Endothelial cell of umbilical vein (primary cell): Measurements from ENCODE around the gene PAQR7. TPM values are rescaled to one million over a fixed set of nuclear protein-coding genes. Genes with fewer than 3 reads are reported as not detected.

Source experiments
- BruUV-seq: library from RNA; stranded (reverse); fragments of 400-500 nt; replicated peaks from 2 replicates; lab custom pipeline; 2021; lab: Mats Ljungman, UMichigan
- CTCF ChIA-PET: fragments of 300-600, 350-600 bp; sonication (Branson Sonifier 250); formaldehyde crosslinking; loops from one replicate; lab custom pipeline; 2021; ENCODE audit warnings: antibody characterized with exemption, inconsistent platforms; lab: Charles Lee
- POLR2A ChIA-PET: fragments of 300-600, 350-600 bp; sonication (Branson Sonifier 250); formaldehyde crosslinking; loops from one replicate; lab custom pipeline; 2021; ENCODE audit warnings: antibody characterized with exemption, inconsistent platforms; lab: Charles Lee
- DNase-seq: peaks from one replicate; pipeline ENCODE4 v3.0.0-alpha.2; 2011; ENCODE audit warnings: low read depth, low spot score
- FAIRE-seq: peaks from 2 replicates; lab custom pipeline; 2011; peaks lifted over from hg19 to GRCh38; lab: Jason Lieb, UNC
- H2AFZ ChIP-seq: 2 replicates; pipeline ENCODE4 v1.6.0; 2012; ENCODE audit warnings: low read depth, low read length, control low read depth, inconsistent platforms
- H3K27ac ChIP-seq: 2 replicates; pipeline ENCODE4 v1.5.1; 2011; ENCODE audit warnings: low read depth, mild to moderate bottlenecking, control low read depth, low read length, moderate library complexity; ENCODE audit not compliant: insufficient read depth
- H3K27me3 ChIP-seq, 2 experiments: 2 replicates each; pipeline versions ENCODE4 v1.6.0 to v1.6.1; 2011; ENCODE audit warnings: low read length in 2 of 2, mixed read lengths in 1 of 2; ENCODE audit not compliant: control insufficient read depth in 2 of 2, insufficient read depth in 2 of 2
- H3K36me3 ChIP-seq, 2 experiments: 2 replicates in 1 of 2; 3 replicates in 1 of 2; pipeline ENCODE4 v1.5.1; 2011; ENCODE audit warnings: low read length in 2 of 2, mild to moderate bottlenecking in 1 of 2, moderate library complexity in 1 of 2; ENCODE audit not compliant: control insufficient read depth in 2 of 2, insufficient read depth in 2 of 2; ENCODE audit errors: extremely low read depth in 1 of 2
- H3K4me1 ChIP-seq: 3 replicates; pipeline ENCODE4 v1.5.1; 2011; ENCODE audit warnings: mild to moderate bottlenecking, low read length; ENCODE audit not compliant: control insufficient read depth, insufficient read depth; ENCODE audit errors: extremely low read depth
- H3K4me2 ChIP-seq: 2 replicates; pipeline ENCODE4 v1.6.1; 2011; ENCODE audit warnings: low read length, control low read depth, mixed read lengths; ENCODE audit not compliant: insufficient read depth
- H3K4me3 ChIP-seq, 3 experiments: fragments of 200-600 bp in 1 of 3; sonication (generic), shearing (Covaris generic) in 1 of 3; replicated peaks in 1 of 3; 2 replicates each; pipeline ENCODE4 v1.5.1; 2011 to 2016; ENCODE audit warnings: control low read depth in 3 of 3, low read length in 3 of 3, mild to moderate bottlenecking in 2 of 3, inconsistent platforms in 1 of 3, low read depth in 1 of 3, moderate library complexity in 1 of 3; ENCODE audit not compliant: insufficient read depth in 1 of 3
- H3K79me2 ChIP-seq: 2 replicates; pipeline ENCODE4 v1.6.0; 2012; ENCODE audit warnings: low read length, inconsistent platforms; ENCODE audit not compliant: control insufficient read depth, insufficient read depth
- H3K9ac ChIP-seq: replicated peaks from 2 replicates; pipeline ENCODE3; 2011; ENCODE audit warnings: low read length, control low read depth; ENCODE audit not compliant: insufficient read depth; ENCODE audit errors: extremely low read depth
- H3K9me1 ChIP-seq: replicated peaks from 3 replicates; pipeline ENCODE4 v1.6.0; 2011; ENCODE audit warnings: mild to moderate bottlenecking, low read length; ENCODE audit not compliant: control insufficient read depth, insufficient read depth; ENCODE audit errors: extremely low read depth
- H3K9me3 ChIP-seq: replicated peaks from 2 replicates; pipeline ENCODE4 v1.5.1; 2012; ENCODE audit warnings: low read length, inconsistent platforms; ENCODE audit not compliant: control insufficient read depth, insufficient read depth
- H4K20me1 ChIP-seq: replicated peaks from 2 replicates; pipeline ENCODE3; 2011; ENCODE audit warnings: mild to moderate bottlenecking, low read length; ENCODE audit not compliant: control insufficient read depth, insufficient read depth; ENCODE audit errors: extremely low read depth
- EZH2 ChIP-seq: IDR thresholded peaks from 2 replicates; pipeline ENCODE4 v1.6.1; 2012; ENCODE audit warnings: borderline replicate concordance, low read depth, mild to moderate bottlenecking, moderate library complexity, low read length, inconsistent platforms; ENCODE audit not compliant: severe bottlenecking
- FOS ChIP-seq: IDR thresholded peaks from 2 replicates; pipeline ENCODE4 v1.6.1; 2011; ENCODE audit warnings: mild to moderate bottlenecking, low read length, moderate library complexity, borderline replicate concordance; ENCODE audit not compliant: insufficient read depth
- GATA2 ChIP-seq: IDR thresholded peaks from 2 replicates; pipeline ENCODE4 v1.7.0; 2011; ENCODE audit warnings: low read depth, mild to moderate bottlenecking, moderate library complexity, mixed read lengths, low read length; ENCODE audit not compliant: insufficient read length, insufficient read depth
- JUN ChIP-seq: IDR thresholded peaks from 2 replicates; pipeline ENCODE4 v1.6.1; 2011; ENCODE audit warnings: borderline replicate concordance, low read depth; ENCODE audit not compliant: insufficient read length, insufficient read depth
- MAX ChIP-seq: IDR thresholded peaks from 2 replicates; pipeline ENCODE4 v1.6.1; 2011; ENCODE audit not compliant: insufficient read depth, insufficient read length
- MYC ChIP-seq: IDR thresholded peaks from one replicate; pipeline ENCODE4 v1.6.1; 2011; ENCODE audit warnings: mild to moderate bottlenecking, low read depth, low read length
- POLR2A ChIP-seq: IDR thresholded peaks from 2 replicates; pipeline ENCODE4 v1.6.1; 2012; ENCODE audit warnings: low read depth, mild to moderate bottlenecking, control low read depth, low read length
- POLR2AphosphoS5 ChIP-seq: IDR thresholded peaks from 2 replicates; pipeline ENCODE4 v1.6.1; 2012; ENCODE audit warnings: low read depth, mild to moderate bottlenecking, control low read depth, low read length, moderate library complexity; ENCODE audit not compliant: insufficient read depth
- dilution Hi-C: fragments of 300-500 bp; cut with MboI; formaldehyde crosslinking; loops from one replicate; pipeline ENCODE4 v1.15.0; 2019; ENCODE audit warnings: low sequenced_read_pairs; ENCODE audit not compliant: extremely low pct_ligation_motif_present
- intact Hi-C: fragments of 100-400 bp; cut with micrococcal nuclease; formaldehyde crosslinking; loops from one replicate; pipeline ENCODE4 v1.10.0; 2022
- polyA plus RNA-seq, 4 experiments: library from polyadenylated mRNA; depleted of rRNA in 3 of 4; stranded (reverse) in 3 of 4; unstranded in 1 of 4; fragments of >200 nt; gene quantifications; 2 replicates each; pipeline versions ENCODE4 v1.2.1 to v1.2.3, GENCODE V29; 2011 to 2012; ENCODE audit warnings: missing spikeins in 1 of 4
- total RNA-seq: library from RNA; stranded (reverse); gene quantifications from 2 replicates; pipeline ENCODE4 v1.2.3, GENCODE V29; 2021
- TF ChIP-seq, protein P1 (sequence below), 2 donors: IDR thresholded peaks; 1 replicate in 1 of 2; 2 replicates in 1 of 2; pipeline ENCODE4 v1.5.1; 2011; ENCODE audit warnings: low read length in 2 of 2, mild to moderate bottlenecking in 2 of 2, moderate library complexity in 2 of 2, control low read depth in 1 of 2, inconsistent platforms in 1 of 2, low read depth in 1 of 2; ENCODE audit not compliant: insufficient read depth in 1 of 2; ENCODE audit errors: extremely low read depth in 1 of 2

Gene PAQR7
- total and polyA plus RNA-seq, 2 donors (not counting 3 experiments of a cell fraction or from before 2014, with no cell fraction given): 8.4 to 10.8 TPM

DNA sequence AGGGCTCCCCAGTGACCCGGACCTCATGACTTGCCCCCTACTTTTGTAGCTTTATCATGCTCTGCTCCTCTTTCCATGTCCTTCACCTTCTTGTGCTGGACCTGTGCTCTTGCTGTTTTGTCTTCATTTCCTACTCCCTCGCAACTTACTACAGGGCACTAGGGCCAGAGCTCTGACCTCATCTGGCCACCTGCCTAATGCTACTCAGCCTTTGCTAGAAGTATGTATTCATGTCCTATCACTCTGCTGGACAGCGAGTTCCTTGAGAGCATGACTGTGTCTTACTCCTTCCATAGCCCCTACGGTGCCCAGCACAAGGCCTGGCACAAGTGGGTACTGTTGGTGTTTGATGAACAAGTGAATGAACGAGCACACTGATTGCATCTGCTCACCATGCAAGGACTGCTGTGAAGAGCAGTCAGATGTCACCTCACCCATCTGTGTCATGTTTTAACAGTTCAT, 53.8 kb downstream of the PAQR7 start:
- intact Hi-C loops (no loop called here), dilution Hi-C loops (no loop called here)
- no peak overlapping the region for H3K9ac ChIP-seq
- no peak overlapping the region for H3K4me2 ChIP-seq
- H3K36me3 ChIP-seq: peaks cover 0 to 8% of the 10 kb centered on the region in 2 experiments
- no peak for DNase-seq
- POLR2A ChIA-PET: interaction anchor here (0.7 kb wide), 1 partner anchor 505 kb away, joined by 3 read pairs; no protein-coding TSS in a partner anchor
- no peaks in the 10 kb centered on the region for H4K20me1 ChIP-seq
- H3K9me1 ChIP-seq: no peaks in the 10 kb centered on the region
- H3K79me2 ChIP-seq: peaks cover 9% of the 10 kb centered on the region
- peaks cover 14% of the 10 kb centered on the region for H3K4me1 ChIP-seq
- no peak overlapping the region for H2AFZ ChIP-seq
- no peak overlapping the region for H3K4me3 ChIP-seq
- CTCF ChIA-PET: no interaction called here
- H3K27me3 ChIP-seq: no peaks in the 10 kb centered on the region
- TF ChIP-seq, protein P1, sequence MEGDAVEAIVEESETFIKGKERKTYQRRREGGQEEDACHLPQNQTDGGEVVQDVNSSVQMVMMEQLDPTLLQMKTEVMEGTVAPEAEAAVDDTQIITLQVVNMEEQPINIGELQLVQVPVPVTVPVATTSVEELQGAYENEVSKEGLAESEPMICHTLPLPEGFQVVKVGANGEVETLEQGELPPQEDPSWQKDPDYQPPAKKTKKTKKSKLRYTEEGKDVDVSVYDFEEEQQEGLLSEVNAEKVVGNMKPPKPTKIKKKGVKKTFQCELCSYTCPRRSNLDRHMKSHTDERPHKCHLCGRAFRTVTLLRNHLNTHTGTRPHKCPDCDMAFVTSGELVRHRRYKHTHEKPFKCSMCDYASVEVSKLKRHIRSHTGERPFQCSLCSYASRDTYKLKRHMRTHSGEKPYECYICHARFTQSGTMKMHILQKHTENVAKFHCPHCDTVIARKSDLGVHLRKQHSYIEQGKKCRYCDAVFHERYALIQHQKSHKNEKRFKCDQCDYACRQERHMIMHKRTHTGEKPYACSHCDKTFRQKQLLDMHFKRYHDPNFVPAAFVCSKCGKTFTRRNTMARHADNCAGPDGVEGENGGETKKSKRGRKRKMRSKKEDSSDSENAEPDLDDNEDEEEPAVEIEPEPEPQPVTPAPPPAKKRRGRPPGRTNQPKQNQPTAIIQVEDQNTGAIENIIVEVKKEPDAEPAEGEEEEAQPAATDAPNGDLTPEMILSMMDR (IDR thresholded peaks at IDR 0.05; ENCODE audit: extremely low read depth in 1 of 2, insufficient read depth in 1 of 2, low read depth in 1 of 2, low read length in 2 of 2): no peak
- no peak for TF ChIP-seq POLR2A
- FAIRE-seq: no peak
- BruUV-seq: no TSS peak
- H3K27ac ChIP-seq: no peak overlapping the region
- no peaks in the 10 kb centered on the region for H3K9me3 ChIP-seq

DNA sequence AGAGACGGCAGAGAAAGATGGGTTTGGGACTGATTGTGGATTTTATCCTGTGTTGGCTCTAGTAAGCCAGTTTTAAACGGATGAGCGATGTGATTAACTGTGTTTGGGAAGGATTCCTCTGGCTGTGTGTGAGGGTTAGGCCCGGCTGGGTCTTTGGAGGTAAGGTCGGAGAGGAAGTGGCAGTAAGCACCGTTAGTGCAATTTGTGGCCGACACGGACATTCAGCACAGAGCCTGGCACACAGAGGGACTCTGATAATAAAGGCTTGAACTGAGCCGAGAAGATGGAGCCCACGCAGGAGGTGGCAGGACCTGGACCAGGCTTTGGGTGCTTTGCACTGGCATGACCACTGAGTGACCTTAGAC, 54.4 kb downstream of the PAQR7 start:
- ChIA-PET POLR2A (no interaction called here), CTCF (no interaction called here)
- FAIRE-seq: no peak

More for the DNA sequence above, 54.4 kb downstream of the PAQR7 start:
- Histone ChIP-seq H3K4me2 (peak overlapping the region; percentile 38), H3K27me3 (no peaks in the 10 kb centered on the region), H3K79me2 (peaks cover 9% of the 10 kb centered on the region), H3K36me3 (peaks cover 0 to 6% of the 10 kb centered on the region in 2 experiments), H3K9me1 (no peaks in the 10 kb centered on the region), H3K4me3 (peak overlapping the region in 2 of 3 experiments; percentile 74 to 77), H3K27ac (no peak overlapping the region), H3K9ac (peak overlapping the region; percentile 82), H3K9me3 (no peaks in the 10 kb centered on the region), H3K4me1 (peaks cover 14% of the 10 kb centered on the region), H2AFZ (no peak overlapping the region), H4K20me1 (no peaks in the 10 kb centered on the region)
- dilution Hi-C loops (no loop called here), intact Hi-C loops (no loop called here)
- DNase-seq: no peak
- TF ChIP-seq JUN (no peak), POLR2AphosphoS5 (no peak), MAX (no peak), MYC (no peak), FOS (no peak), POLR2A (no peak), GATA2 (no peak), EZH2 (no peak)
- TF ChIP-seq, protein P1 (IDR thresholded peaks at IDR 0.05; ENCODE audit: extremely low read depth in 1 of 2, insufficient read depth in 1 of 2, low read depth in 1 of 2, low read length in 2 of 2): no peak
- BruUV-seq: no TSS peak
